Measurements from ENCODE around the gene SCARF1. TPM values are rescaled to one million over a fixed set of nuclear protein-coding genes. Genes with fewer than 3 reads are reported as not detected.

SCARF1 gene
- total RNA-seq, 1 experiment from 2014 or later, result 0.73 TPM

GRCh38 chr17:1604831-1605528 is 40.6 kb downstream of the SCARF1 start:
- Histone ChIP-seq H3K79me2 (ENCODE audit: low read length) (no peaks in the 10 kb centered on the region), H3K36me3 (ENCODE audit: low read depth, low read length) (no peaks in the 10 kb centered on the region), H3K4me2 (ENCODE audit: low read length) (no peak overlapping the region), H4K20me1 (ENCODE audit: low read length) (no peaks in the 10 kb centered on the region), H3K27me3 (ENCODE audit: low read length) (no peaks in the 10 kb centered on the region), H2AFZ (ENCODE audit: low read length) (no peak overlapping the region), H3K4me1 (ENCODE audit: insufficient read depth, low read length) (no peaks in the 10 kb centered on the region), H3K9me3 (ENCODE audit: low read length) (no peaks in the 10 kb centered on the region), H3F3A (ENCODE audit: low read length, unreplicated experiment) (no peaks in the 10 kb centered on the region), H3K9me2 (replicated peaks; ENCODE audit: low read length) (no peaks in the 10 kb centered on the region), H3K27ac (ENCODE audit: low read length) (no peak overlapping the region), H3K4me3 (ENCODE audit: low read length) (no peak overlapping the region), H3K9ac (ENCODE audit: low read length) (no peak overlapping the region)
- ChIA-PET POLR2A (ENCODE audit: unreplicated experiment) (no interaction called here), CTCF (no interaction called here)
- ATAC-seq (no peak), DNase-seq (no peak)
- no TSS peak for BruUV-seq (replicated peaks)
- TF ChIP-seq EZH2phosphoT487 (IDR thresholded peaks at IDR 0.05; ENCODE audit: borderline replicate concordance, low read length) (no peak), CTCF (conservative IDR thresholded peaks at IDR 0.05; ENCODE audit: low read depth, low read length) (no peak), EZH2 (IDR thresholded peaks at IDR 0.05; ENCODE audit: low read length, unreplicated experiment) (no peak)
- intact Hi-C loops (cut with micrococcal nuclease), result no loop called here

- CTCF ChIA-PET, result no interaction called here
- BruUV-seq (replicated peaks), result no TSS peak
- Histone ChIP-seq H3K36me3 (ENCODE audit: low read depth, low read length) (no peaks in the 10 kb centered on the region), H3K9me2 (replicated peaks; ENCODE audit: low read length) (no peaks in the 10 kb centered on the region), H3K9me3 (ENCODE audit: low read length) (no peaks in the 10 kb centered on the region), H4K20me1 (ENCODE audit: low read length) (no peaks in the 10 kb centered on the region), H3K27ac (ENCODE audit: low read length) (no peak overlapping the region), H3K9ac (ENCODE audit: low read length) (no peak overlapping the region), H3K79me2 (ENCODE audit: low read length) (no peaks in the 10 kb centered on the region), H3K4me2 (ENCODE audit: low read length) (no peak overlapping the region), H3F3A (ENCODE audit: low read length, unreplicated experiment) (no peaks in the 10 kb centered on the region), H3K27me3 (ENCODE audit: low read length) (no peaks in the 10 kb centered on the region), H3K4me1 (ENCODE audit: insufficient read depth, low read length) (no peaks in the 10 kb centered on the region), H3K4me3 (ENCODE audit: low read length) (no peak overlapping the region), H2AFZ (ENCODE audit: low read length) (no peak overlapping the region)
- intact Hi-C loops (cut with micrococcal nuclease), result no loop called here
- no peak for TF ChIP-seq CTCF (conservative IDR thresholded peaks at IDR 0.05; ENCODE audit: low read depth, low read length)
- no peak for TF ChIP-seq EZH2phosphoT487 (IDR thresholded peaks at IDR 0.05; ENCODE audit: borderline replicate concordance, low read length)
- TF ChIP-seq EZH2 (IDR thresholded peaks at IDR 0.05; ENCODE audit: low read length, unreplicated experiment), result no peak
- ATAC-seq, result no peak
- POLR2A ChIA-PET (ENCODE audit: unreplicated experiment), result no interaction called here
- DNase-seq, result no peak
Measured at GRCh38 chr17:1601571-1601970, 44.0 kb downstream of the SCARF1 start.

GRCh38 chr17:1598399-1599095 is 47.0 kb downstream of the SCARF1 start:
- Histone ChIP-seq H3K4me1 (ENCODE audit: insufficient read depth, low read length) (no peaks in the 10 kb centered on the region), H3K9me3 (ENCODE audit: low read length) (no peaks in the 10 kb centered on the region), H3K4me3 (ENCODE audit: low read length) (no peak overlapping the region), H3K9ac (ENCODE audit: low read length) (no peak overlapping the region), H4K20me1 (ENCODE audit: low read length) (no peaks in the 10 kb centered on the region), H3K4me2 (ENCODE audit: low read length) (no peak overlapping the region), H3K79me2 (ENCODE audit: low read length) (no peaks in the 10 kb centered on the region), H3K27me3 (ENCODE audit: low read length) (no peaks in the 10 kb centered on the region), H3K27ac (ENCODE audit: low read length) (no peak overlapping the region), H3K9me2 (replicated peaks; ENCODE audit: low read length) (no peaks in the 10 kb centered on the region), H3F3A (ENCODE audit: low read length, unreplicated experiment) (no peaks in the 10 kb centered on the region), H2AFZ (ENCODE audit: low read length) (no peak overlapping the region), H3K36me3 (ENCODE audit: low read depth, low read length) (no peaks in the 10 kb centered on the region)
- TF ChIP-seq EZH2phosphoT487 (IDR thresholded peaks at IDR 0.05; ENCODE audit: borderline replicate concordance, low read length) (no peak), CTCF (conservative IDR thresholded peaks at IDR 0.05; ENCODE audit: low read depth, low read length) (no peak), EZH2 (IDR thresholded peaks at IDR 0.05; ENCODE audit: low read length, unreplicated experiment) (no peak)
- no TSS peak for BruUV-seq (replicated peaks)
- no peak for DNase-seq
- intact Hi-C loops (cut with micrococcal nuclease), result no loop called here
- ChIA-PET CTCF (no interaction called here), POLR2A (ENCODE audit: unreplicated experiment) (no interaction called here)
- ATAC-seq, result no peak
